Stomach (tissue), 4 donors: ENCODE results near the gene KRT15.

Experiments used
- EP300 ChIP-seq: sonication (generic); formaldehyde crosslinking; IDR thresholded peaks from one replicate; pipeline ENCODE4 v1.6.1; 2017; ENCODE audit warnings: antibody characterized with exemption
- POLR2A ChIP-seq, 4 donors: fragments of 450-650 bp; IDR thresholded peaks; one replicate each; pipeline ENCODE4 v1.6.1; 2016; ENCODE audit warnings: antibody characterized with exemption in 4 of 4, control low read depth in 2 of 4, mild to moderate bottlenecking in 1 of 4, moderate library complexity in 1 of 4
- TF ChIP-seq, protein P1 (sequence below), 7 experiments: fragments of 450-650 bp in 4 of 7; fragments of 200-600 bp in 3 of 7; sonication (generic) in 3 of 7; IDR thresholded peaks; one replicate each; pipeline ENCODE4 v1.5.1; 2016 to 2019; ENCODE audit warnings: antibody characterized with exemption in 7 of 7, control low read depth in 2 of 7, mild to moderate bottlenecking in 1 of 7

GRCh38 chr17:41490000-41490990 lies 28.4 kb downstream of the KRT15 start:
- TF ChIP-seq, protein P1, sequence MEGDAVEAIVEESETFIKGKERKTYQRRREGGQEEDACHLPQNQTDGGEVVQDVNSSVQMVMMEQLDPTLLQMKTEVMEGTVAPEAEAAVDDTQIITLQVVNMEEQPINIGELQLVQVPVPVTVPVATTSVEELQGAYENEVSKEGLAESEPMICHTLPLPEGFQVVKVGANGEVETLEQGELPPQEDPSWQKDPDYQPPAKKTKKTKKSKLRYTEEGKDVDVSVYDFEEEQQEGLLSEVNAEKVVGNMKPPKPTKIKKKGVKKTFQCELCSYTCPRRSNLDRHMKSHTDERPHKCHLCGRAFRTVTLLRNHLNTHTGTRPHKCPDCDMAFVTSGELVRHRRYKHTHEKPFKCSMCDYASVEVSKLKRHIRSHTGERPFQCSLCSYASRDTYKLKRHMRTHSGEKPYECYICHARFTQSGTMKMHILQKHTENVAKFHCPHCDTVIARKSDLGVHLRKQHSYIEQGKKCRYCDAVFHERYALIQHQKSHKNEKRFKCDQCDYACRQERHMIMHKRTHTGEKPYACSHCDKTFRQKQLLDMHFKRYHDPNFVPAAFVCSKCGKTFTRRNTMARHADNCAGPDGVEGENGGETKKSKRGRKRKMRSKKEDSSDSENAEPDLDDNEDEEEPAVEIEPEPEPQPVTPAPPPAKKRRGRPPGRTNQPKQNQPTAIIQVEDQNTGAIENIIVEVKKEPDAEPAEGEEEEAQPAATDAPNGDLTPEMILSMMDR (IDR thresholded peaks at IDR 0.05): no peak
- TF ChIP-seq POLR2A (IDR thresholded peaks at IDR 0.05) (no peak), EP300 (no peak)
